H1 (cell line): ENCODE measurements around the gene HS3ST6. TPM values are rescaled to one million over a fixed set of nuclear protein-coding genes. Genes with fewer than 3 reads are reported as not detected.

Source experiments
- CEBPB ChIP-seq: IDR thresholded peaks from 2 replicates; pipeline ENCODE4 v1.6.1; 2012; ENCODE audit warnings: low read depth, low read length
- SIRT6 ChIP-seq: IDR thresholded peaks from one replicate; pipeline ENCODE4 v1.7.1; 2012; ENCODE audit warnings: low read length, inconsistent platforms
- SRF ChIP-seq: IDR thresholded peaks from 2 replicates; pipeline ENCODE4 v1.6.1; 2011; ENCODE audit warnings: mild to moderate bottlenecking, low read depth, low read length, moderate library complexity
- polyA plus RNA-seq, 7 experiments: library from polyadenylated mRNA; depleted of rRNA in 3 of 7; stranded (reverse) in 5 of 7; unstranded in 2 of 7; fragments of >200 nt in 5 of 7; fragments of 200-250 nt in 2 of 7; gene quantifications; 1 replicate in 5 of 7; 2 replicates in 1 of 7; 4 replicates in 1 of 7; pipeline versions ENCODE4 v1.2.1 to v1.2.3, GENCODE V29; 2011 to 2013; ENCODE audit warnings: missing spikeins in 2 of 7, mixed read lengths in 2 of 7
- total RNA-seq: library from RNA; stranded (reverse); fragmentation: NEBNext Ultra II Directional; extraction: Animal tissue kit (Norgen Biotek cat#: 25700); gene quantifications from 2 replicates; pipeline ENCODE4 v1.2.1, GENCODE V29; 2021
- TF ChIP-seq, protein P1 (sequence below): fragments of 300-600 bp; sonication (generic); IDR thresholded peaks from 2 replicates; pipeline ENCODE4 v1.7.1; 2012; ENCODE audit warnings: low read length, moderate library complexity, mild to moderate bottlenecking, inconsistent platforms; ENCODE audit not compliant: insufficient replicate concordance

The HS3ST6 gene
- total and polyA plus RNA-seq, 2 of the 8 experiments (the other 6 are each of a cell fraction or from before 2014, with no cell fraction given), result 0.36 to 0.39 TPM

DNA sequence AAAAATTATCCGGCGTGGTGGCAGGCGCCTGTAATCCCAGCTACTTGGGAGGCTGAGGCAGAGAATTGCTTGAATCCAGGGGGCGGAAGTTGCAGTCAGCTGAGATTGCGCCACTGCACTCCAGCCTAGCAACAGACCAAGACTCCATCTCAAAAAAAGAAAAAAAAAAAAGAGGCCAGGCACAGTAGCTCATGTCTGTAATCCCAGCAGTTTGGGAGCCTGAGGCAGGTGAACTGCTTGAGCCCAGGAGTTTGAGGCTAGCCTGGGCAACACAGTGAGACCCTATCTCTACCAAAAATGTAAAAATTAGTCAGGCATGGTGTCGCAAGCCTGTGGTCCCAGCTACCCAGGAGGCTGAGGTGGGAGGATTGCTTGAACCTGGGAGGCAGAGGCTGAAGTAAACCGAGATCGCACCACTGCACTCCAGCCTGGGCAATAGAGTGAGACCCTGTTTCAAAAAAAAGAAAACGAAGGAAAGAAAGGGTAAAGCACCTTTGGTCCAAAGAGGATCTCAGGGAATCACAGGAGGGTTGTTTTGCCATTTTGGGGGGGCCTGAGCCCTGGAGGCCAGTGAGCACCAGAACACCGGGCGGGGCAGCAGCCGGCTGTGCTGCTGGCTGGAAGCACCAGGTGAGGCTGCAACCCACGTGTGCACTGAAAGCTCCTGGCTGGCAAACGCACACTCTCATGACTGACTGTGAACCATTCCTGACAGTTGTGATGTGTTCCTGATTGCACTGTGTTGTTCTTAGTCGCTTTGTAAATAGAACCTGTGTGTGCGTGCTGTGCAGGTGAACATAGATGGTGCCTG, 18.4 kb downstream of the HS3ST6 start (continued):
- TF ChIP-seq, protein P1, sequence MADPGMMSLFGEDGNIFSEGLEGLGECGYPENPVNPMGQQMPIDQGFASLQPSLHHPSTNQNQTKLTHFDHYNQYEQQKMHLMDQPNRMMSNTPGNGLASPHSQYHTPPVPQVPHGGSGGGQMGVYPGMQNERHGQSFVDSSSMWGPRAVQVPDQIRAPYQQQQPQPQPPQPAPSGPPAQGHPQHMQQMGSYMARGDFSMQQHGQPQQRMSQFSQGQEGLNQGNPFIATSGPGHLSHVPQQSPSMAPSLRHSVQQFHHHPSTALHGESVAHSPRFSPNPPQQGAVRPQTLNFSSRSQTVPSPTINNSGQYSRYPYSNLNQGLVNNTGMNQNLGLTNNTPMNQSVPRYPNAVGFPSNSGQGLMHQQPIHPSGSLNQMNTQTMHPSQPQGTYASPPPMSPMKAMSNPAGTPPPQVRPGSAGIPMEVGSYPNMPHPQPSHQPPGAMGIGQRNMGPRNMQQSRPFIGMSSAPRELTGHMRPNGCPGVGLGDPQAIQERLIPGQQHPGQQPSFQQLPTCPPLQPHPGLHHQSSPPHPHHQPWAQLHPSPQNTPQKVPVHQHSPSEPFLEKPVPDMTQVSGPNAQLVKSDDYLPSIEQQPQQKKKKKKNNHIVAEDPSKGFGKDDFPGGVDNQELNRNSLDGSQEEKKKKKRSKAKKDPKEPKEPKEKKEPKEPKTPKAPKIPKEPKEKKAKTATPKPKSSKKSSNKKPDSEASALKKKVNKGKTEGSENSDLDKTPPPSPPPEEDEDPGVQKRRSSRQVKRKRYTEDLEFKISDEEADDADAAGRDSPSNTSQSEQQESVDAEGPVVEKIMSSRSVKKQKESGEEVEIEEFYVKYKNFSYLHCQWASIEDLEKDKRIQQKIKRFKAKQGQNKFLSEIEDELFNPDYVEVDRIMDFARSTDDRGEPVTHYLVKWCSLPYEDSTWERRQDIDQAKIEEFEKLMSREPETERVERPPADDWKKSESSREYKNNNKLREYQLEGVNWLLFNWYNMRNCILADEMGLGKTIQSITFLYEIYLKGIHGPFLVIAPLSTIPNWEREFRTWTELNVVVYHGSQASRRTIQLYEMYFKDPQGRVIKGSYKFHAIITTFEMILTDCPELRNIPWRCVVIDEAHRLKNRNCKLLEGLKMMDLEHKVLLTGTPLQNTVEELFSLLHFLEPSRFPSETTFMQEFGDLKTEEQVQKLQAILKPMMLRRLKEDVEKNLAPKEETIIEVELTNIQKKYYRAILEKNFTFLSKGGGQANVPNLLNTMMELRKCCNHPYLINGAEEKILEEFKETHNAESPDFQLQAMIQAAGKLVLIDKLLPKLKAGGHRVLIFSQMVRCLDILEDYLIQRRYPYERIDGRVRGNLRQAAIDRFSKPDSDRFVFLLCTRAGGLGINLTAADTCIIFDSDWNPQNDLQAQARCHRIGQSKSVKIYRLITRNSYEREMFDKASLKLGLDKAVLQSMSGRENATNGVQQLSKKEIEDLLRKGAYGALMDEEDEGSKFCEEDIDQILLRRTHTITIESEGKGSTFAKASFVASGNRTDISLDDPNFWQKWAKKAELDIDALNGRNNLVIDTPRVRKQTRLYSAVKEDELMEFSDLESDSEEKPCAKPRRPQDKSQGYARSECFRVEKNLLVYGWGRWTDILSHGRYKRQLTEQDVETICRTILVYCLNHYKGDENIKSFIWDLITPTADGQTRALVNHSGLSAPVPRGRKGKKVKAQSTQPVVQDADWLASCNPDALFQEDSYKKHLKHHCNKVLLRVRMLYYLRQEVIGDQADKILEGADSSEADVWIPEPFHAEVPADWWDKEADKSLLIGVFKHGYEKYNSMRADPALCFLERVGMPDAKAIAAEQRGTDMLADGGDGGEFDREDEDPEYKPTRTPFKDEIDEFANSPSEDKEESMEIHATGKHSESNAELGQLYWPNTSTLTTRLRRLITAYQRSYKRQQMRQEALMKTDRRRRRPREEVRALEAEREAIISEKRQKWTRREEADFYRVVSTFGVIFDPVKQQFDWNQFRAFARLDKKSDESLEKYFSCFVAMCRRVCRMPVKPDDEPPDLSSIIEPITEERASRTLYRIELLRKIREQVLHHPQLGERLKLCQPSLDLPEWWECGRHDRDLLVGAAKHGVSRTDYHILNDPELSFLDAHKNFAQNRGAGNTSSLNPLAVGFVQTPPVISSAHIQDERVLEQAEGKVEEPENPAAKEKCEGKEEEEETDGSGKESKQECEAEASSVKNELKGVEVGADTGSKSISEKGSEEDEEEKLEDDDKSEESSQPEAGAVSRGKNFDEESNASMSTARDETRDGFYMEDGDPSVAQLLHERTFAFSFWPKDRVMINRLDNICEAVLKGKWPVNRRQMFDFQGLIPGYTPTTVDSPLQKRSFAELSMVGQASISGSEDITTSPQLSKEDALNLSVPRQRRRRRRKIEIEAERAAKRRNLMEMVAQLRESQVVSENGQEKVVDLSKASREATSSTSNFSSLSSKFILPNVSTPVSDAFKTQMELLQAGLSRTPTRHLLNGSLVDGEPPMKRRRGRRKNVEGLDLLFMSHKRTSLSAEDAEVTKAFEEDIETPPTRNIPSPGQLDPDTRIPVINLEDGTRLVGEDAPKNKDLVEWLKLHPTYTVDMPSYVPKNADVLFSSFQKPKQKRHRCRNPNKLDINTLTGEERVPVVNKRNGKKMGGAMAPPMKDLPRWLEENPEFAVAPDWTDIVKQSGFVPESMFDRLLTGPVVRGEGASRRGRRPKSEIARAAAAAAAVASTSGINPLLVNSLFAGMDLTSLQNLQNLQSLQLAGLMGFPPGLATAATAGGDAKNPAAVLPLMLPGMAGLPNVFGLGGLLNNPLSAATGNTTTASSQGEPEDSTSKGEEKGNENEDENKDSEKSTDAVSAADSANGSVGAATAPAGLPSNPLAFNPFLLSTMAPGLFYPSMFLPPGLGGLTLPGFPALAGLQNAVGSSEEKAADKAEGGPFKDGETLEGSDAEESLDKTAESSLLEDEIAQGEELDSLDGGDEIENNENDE, result no peak
- TF ChIP-seq SIRT6 (no peak), CEBPB (no peak), SRF (no peak)
